Transverse colon (tissue), 4 donors: ENCODE measurements around the gene PLEKHG4B. TPM values are rescaled to one million over a fixed set of nuclear protein-coding genes. Genes with fewer than 3 reads are reported as not detected.
"Not testable (repeated sequence)": the region's sequence is repeated elsewhere in the genome, so short reads cannot be mapped to it uniquely, and the experiment has no call there.

Source experiments
- DNase-seq: peaks from one replicate; pipeline ENCODE4 v3.0.0-alpha.2; 2019
- H3K27ac ChIP-seq, 4 donors: fragments of 200-600 bp; sonication (generic); 2 replicates each; pipeline ENCODE4 v1.5.1; 2016 to 2018; ENCODE audit warnings: inconsistent platforms in 4 of 4
- H3K27me3 ChIP-seq: fragments of 200-600 bp; sonication (generic); 2 replicates; pipeline ENCODE4 v1.5.1; 2017; ENCODE audit warnings: inconsistent platforms
- H3K36me3 ChIP-seq, 4 donors: fragments of 200-600 bp; sonication (generic); 2 replicates each; pipeline ENCODE4 v1.5.1; 2017 to 2019; ENCODE audit warnings: inconsistent platforms in 4 of 4
- H3K4me1 ChIP-seq, 4 donors: fragments of 200-600 bp; sonication (generic); 2 replicates each; pipeline ENCODE4 v1.5.1; 2017 to 2020; ENCODE audit warnings: inconsistent platforms in 4 of 4
- H3K4me3 ChIP-seq, 4 donors: fragments of 200-600 bp; sonication (generic); 1 replicate in 1 of 4; 2 replicates in 3 of 4; pipeline versions ENCODE4 v1.5.1 to v1.6.1; 2017 to 2019; ENCODE audit warnings: inconsistent platforms in 4 of 4
- H3K9me3 ChIP-seq, 2 donors: fragments of 200-600 bp; sonication (generic); 2 replicates each; pipeline ENCODE4 v1.5.1; 2017 to 2019; ENCODE audit warnings: inconsistent platforms in 2 of 2
- CTCF ChIP-seq, 5 experiments: fragments of 200-600 bp in 3 of 5; fragments of 450-650 bp in 2 of 5; sonication (generic) in 3 of 5; IDR thresholded peaks; 1 replicate in 2 of 5; 2 replicates in 3 of 5; pipeline ENCODE4 v1.5.1; 2016 to 2017; ENCODE audit warnings: antibody characterized with exemption in 5 of 5, inconsistent platforms in 3 of 5, mild to moderate bottlenecking in 2 of 5, moderate library complexity in 1 of 5
- EP300 ChIP-seq: sonication (generic); formaldehyde crosslinking; IDR thresholded peaks from one replicate; pipeline ENCODE4 v1.6.1; 2017; ENCODE audit warnings: antibody characterized with exemption, low read depth
- POLR2A ChIP-seq: fragments of 450-650 bp; IDR thresholded peaks from one replicate; pipeline ENCODE4 v1.6.1; 2016; ENCODE audit warnings: antibody characterized with exemption, mild to moderate bottlenecking, moderate library complexity
- POLR2AphosphoS5 ChIP-seq, 3 donors: sonication (generic); formaldehyde crosslinking; IDR thresholded peaks; one replicate each; pipeline ENCODE4 v1.6.1; 2016; ENCODE audit warnings: antibody characterized with exemption in 3 of 3
- WGBS, 2 donors: methylation state at CpG; one replicate each; pipeline ENCODE4 v1.1.5; 2018; ENCODE audit warnings: low coverage in 1 of 2; 5-methylcytosine and 5-hydroxymethylcytosine counted together
- in situ Hi-C, 4 donors: fragments of 200-750 bp; cut with MboI; loops; one replicate each; pipeline versions ENCODE4 v1.15.0 to v1.15.1; 2017; ENCODE audit warnings: low sequenced_read_pairs in 3 of 4, low pct_ligation_motif_present in 1 of 4, low pct_unique_long_range_greater_than_20kb in 1 of 4
- intact Hi-C: fragments of 100-400 bp; cut with DNase I; formaldehyde crosslinking; loops from one replicate; pipeline ENCODE4 v1.15.1; 2023; ENCODE audit warnings: low total_unique reads
- small RNA-seq, 4 donors: library from RNA; depleted of rRNA; stranded (forward); fragments of <200 nt; gene quantifications; one replicate each; pipeline ENCODE3, GENCODE V24; 2016
- total RNA-seq, 4 donors: library from RNA; depleted of rRNA; stranded (reverse); fragments of >200 nt; gene quantifications; one replicate each; pipeline ENCODE4 v1.1.0, GENCODE V29; 2016

The PLEKHG4B gene
- total RNA-seq, 4 donors from 2014 or later: under 0.01 to 0.40 (median under 0.01) TPM; not detected in 1

GRCh38 chr5:231661-232060 lies 139.7 kb downstream of the PLEKHG4B start:
- H3K4me3 ChIP-seq: no peak overlapping the region
- TF ChIP-seq POLR2A (no peak), EP300 (no peak), POLR2AphosphoS5 (IDR thresholded peaks at IDR 0.05) (no peak), CTCF (IDR thresholded peaks at IDR 0.05) (no peak)
- in situ Hi-C loops: no loop called here
- peaks cover 0 to 76% (median 26%) of the 10 kb centered on the region in 4 donors for H3K36me3 ChIP-seq
- H3K4me1 ChIP-seq: no peaks in the 10 kb centered on the region
- no peaks in the 10 kb centered on the region for H3K27me3 ChIP-seq
- no peaks in the 10 kb centered on the region for H3K9me3 ChIP-seq
- WGBS, 2 donors: 84 to 92% methylated on average over 7 to 13 of the region's 13 CpGs
- no peak overlapping the region for H3K27ac ChIP-seq
- intact Hi-C loops: no loop called here
- no peak for DNase-seq

GRCh38 chr5:233426-233825 lies 141.5 kb downstream of the PLEKHG4B start:
- H3K4me1 ChIP-seq, H3K27ac ChIP-seq, H3K9me3 ChIP-seq, H3K27me3 ChIP-seq, H3K4me3 ChIP-seq, intact Hi-C loops, DNase-seq, in situ Hi-C loops: not testable (repeated sequence)
- WGBS, 2 donors: 90 to 96% methylated on average over 15 to 20 of the region's 20 CpGs
- peaks cover 0 to 74% (median 22%) of the 10 kb centered on the region in 4 donors for H3K36me3 ChIP-seq

- WGBS, 2 donors: 92 to 93% methylated on average over 8 of the region's 8 CpGs
- H3K4me1 ChIP-seq: no peaks in the 10 kb centered on the region
- TF ChIP-seq POLR2A: no peak
- TF ChIP-seq EP300: no peak
- TF ChIP-seq CTCF (IDR thresholded peaks at IDR 0.05): no peak
- no peak for TF ChIP-seq POLR2AphosphoS5 (IDR thresholded peaks at IDR 0.05)
- H3K27me3 ChIP-seq: no peaks in the 10 kb centered on the region
- intact Hi-C loops (no loop called here), in situ Hi-C loops (no loop called here)
- H3K36me3 ChIP-seq: peaks cover 0 to 72% (median 19%) of the 10 kb centered on the region in 4 donors
- H3K27ac ChIP-seq: no peak overlapping the region
- no peak overlapping the region for H3K4me3 ChIP-seq
- DNase-seq: no peak
- H3K9me3 ChIP-seq: no peaks in the 10 kb centered on the region
Observed at GRCh38 chr5:234450-234849, 142.5 kb downstream of the PLEKHG4B start.

DNA sequence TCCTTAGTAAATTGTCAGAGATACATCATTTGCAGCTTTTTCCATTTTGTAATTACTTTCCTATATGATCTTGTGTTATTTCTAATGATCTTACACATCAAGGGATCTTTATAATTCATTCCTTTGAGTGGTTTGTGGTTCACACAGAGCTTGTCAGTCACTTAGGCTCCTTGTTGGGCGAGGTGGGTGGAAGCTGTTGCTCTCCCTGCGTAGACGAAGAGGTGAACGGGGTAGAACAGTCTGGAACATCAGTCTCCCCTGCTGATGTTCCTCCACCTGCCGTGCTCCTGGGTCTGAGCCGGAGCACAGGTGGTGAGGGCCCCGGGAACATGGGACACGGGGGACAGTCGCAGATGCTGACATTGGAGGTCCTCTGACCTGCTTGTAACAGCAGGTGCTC lies 143.6 kb downstream of the PLEKHG4B start:
- 93 to 100% methylated on average over 3 to 6 of the region's 9 CpGs for WGBS, 2 donors
- H3K9me3 ChIP-seq, in situ Hi-C loops: not testable (repeated sequence)

GRCh38 chr5:237931-238330 lies 146.0 kb downstream of the PLEKHG4B start:
- H3K9me3 ChIP-seq, intact Hi-C loops, H3K4me3 ChIP-seq, H3K4me1 ChIP-seq, H3K27ac ChIP-seq, in situ Hi-C loops, H3K27me3 ChIP-seq, DNase-seq: not testable (repeated sequence)
- peaks cover 0 to 74% (median 33%) of the 10 kb centered on the region in 4 donors for H3K36me3 ChIP-seq
- WGBS, 2 donors: 93 to 96% methylated on average over 8 of the region's 8 CpGs

More for the DNA sequence above, 143.6 kb downstream of the PLEKHG4B start:
- H3K4me3 ChIP-seq, H3K27ac ChIP-seq, DNase-seq, H3K27me3 ChIP-seq, H3K4me1 ChIP-seq, intact Hi-C loops: not testable (repeated sequence)
- H3K36me3 ChIP-seq: peaks cover 0 to 73% (median 22%) of the 10 kb centered on the region in 4 donors

Small RNA genes lying within 50 kb of the gene (small RNA-seq; reads per million reads assigned to genes)
- gene RF00019: 0 reads per million in 4 donors

Other genes starting within 250 kb of the PLEKHG4B start
- gene LRRC14B, start 99.3 kb downstream of the PLEKHG4B start, total RNA-seq: not detected
- gene CCDC127, start 126.0 kb downstream of the PLEKHG4B start, total RNA-seq: 1 to 10 TPM; 1.2 to 4.9 (median 4.8) TPM
- 100 to 1,000 TPM; 155 to 471 (median 250) TPM for gene SDHA, start 126.2 kb downstream of the PLEKHG4B start, total RNA-seq
- gene PDCD6, start 179.5 kb downstream of the PLEKHG4B start, total RNA-seq: 100 to 1,000 TPM in 1 of 4 donors, 10 to 100 TPM in 3; 85.3 to 112 (median 86.3) TPM
- gene AHRR, start 229.5 kb downstream of the PLEKHG4B start, total RNA-seq: 1 to 10 TPM; 1.3 to 8.8 (median 1.5) TPM